Activated CD4-positive, alpha-beta T cell treated with anti-CD3 and anti-CD28 coated beads, Interleukin-2, amount 50 U/mL, for 4 hours (primary cell): ENCODE data around the gene NUDT6.

Experiments
- DNase-seq, 2 experiments: peaks; one replicate each; pipeline ENCODE4 v3.0.0-alpha.2; 2020

The NUDT6 gene

GRCh38 chr4:122914292-122914904, 8.0 kb downstream of the NUDT6 start:
- peak in 1 of 2 experiments; percentile 1 for DNase-seq

GRCh38 chr4:122912810-122913575, 9.4 kb downstream of the NUDT6 start:
- DNase-seq: no peak

- no peak for DNase-seq
Measured at GRCh38 chr4:122911588-122911987, 10.8 kb downstream of the NUDT6 start.

- no peak for DNase-seq
Measured at GRCh38 chr4:122909683-122910082, 12.7 kb downstream of the NUDT6 start.

GRCh38 chr4:122908223-122908622, 14.2 kb downstream of the NUDT6 start:
- DNase-seq: no peak

- no peak for DNase-seq
Measured at GRCh38 chr4:122906859-122907305, 15.5 kb downstream of the NUDT6 start.

- DNase-seq: no peak
Measured at GRCh38 chr4:122903766-122904288, 18.6 kb downstream of the NUDT6 start.

- DNase-seq: no peak
Measured at GRCh38 chr4:122901247-122902010, 21.0 kb downstream of the NUDT6 start.

GRCh38 chr4:122900314-122900713, 22.1 kb downstream of the NUDT6 start:
- no peak for DNase-seq

- DNase-seq: no peak
Measured at GRCh38 chr4:122899682-122900081, 22.7 kb downstream of the NUDT6 start.

GRCh38 chr4:122898370-122899150, 23.8 kb downstream of the NUDT6 start:
- no peak for DNase-seq

GRCh38 chr4:122896270-122896669, 26.1 kb downstream of the NUDT6 start:
- no peak for DNase-seq

GRCh38 chr4:122895336-122895995, 26.9 kb downstream of the NUDT6 start:
- DNase-seq: no peak

- no peak for DNase-seq
Measured at GRCh38 chr4:122894827-122895226, 27.6 kb downstream of the NUDT6 start.

- DNase-seq: no peak
Measured at GRCh38 chr4:122890147-122890795, 32.1 kb downstream of the NUDT6 start.

- DNase-seq: no peak
Measured at GRCh38 chr4:122889726-122890125, 32.7 kb downstream of the NUDT6 start.

- DNase-seq: no peak
Measured at GRCh38 chr4:122884499-122884898, 37.9 kb downstream of the NUDT6 start.

- DNase-seq: no peak
Measured at GRCh38 chr4:122882857-122883735, 39.3 kb downstream of the NUDT6 start.

GRCh38 chr4:122879001-122879400, 43.4 kb downstream of the NUDT6 start:
- no peak for DNase-seq

GRCh38 chr4:122876456-122876855, 45.9 kb downstream of the NUDT6 start:
- DNase-seq: no peak

GRCh38 chr4:122875949-122876348, 46.4 kb downstream of the NUDT6 start:
- DNase-seq: no peak
